HEK293 (cell line): ENCODE results near the gene NFE2L1.

Experiments
- CTCF ChIA-PET: fragments of 350-600 bp; formaldehyde crosslinking; extraction: SDS; loops from one replicate; lab custom pipeline; 2021; ENCODE audit warnings: antibody characterized with exemption; lab: Yijun Ruan, JAX
- POLR2A ChIA-PET: fragments of 300-600 bp; formaldehyde crosslinking; extraction: SDS; loops from one replicate; lab custom pipeline; 2020; ENCODE audit warnings: antibody characterized with exemption, inconsistent platforms; lab: Yijun Ruan, JAX
- H3K27ac ChIP-seq: fragments of 200-500 bp; sonication (Bioruptor generic); 2 replicates; pipeline ENCODE4 v1.5.1; 2014; ENCODE audit warnings: low read depth, low read length, control low read depth, inconsistent platforms; ENCODE audit errors: extremely low read depth
- H3K36me3 ChIP-seq, 2 experiments: fragments of 200-500 bp in 1 of 2; sonication (Bioruptor generic) in 1 of 2; 1 replicate in 1 of 2; 2 replicates in 1 of 2; pipeline ENCODE4 v1.5.1; 2014 to 2017; ENCODE audit warnings: inconsistent platforms in 2 of 2, low read length in 2 of 2; ENCODE audit not compliant: control insufficient read depth in 2 of 2, insufficient read depth in 1 of 2
- H3K4me1 ChIP-seq: fragments of 200-500 bp; sonication (Bioruptor generic); 2 replicates; pipeline ENCODE4 v1.5.1; 2014; ENCODE audit warnings: mild to moderate bottlenecking, low read length, inconsistent platforms; ENCODE audit not compliant: control insufficient read depth, insufficient read depth
- H3K4me3 ChIP-seq: 2 replicates; pipeline ENCODE4 v1.5.1; 2011; ENCODE audit warnings: low read depth, mild to moderate bottlenecking, control low read depth, low read length, moderate library complexity
- H3K9me3 ChIP-seq: fragments of 200-500 bp; sonication (Bioruptor generic); 2 replicates; pipeline ENCODE4 v1.5.1; 2014; ENCODE audit warnings: low read depth, low read length, inconsistent platforms; ENCODE audit not compliant: control insufficient read depth, insufficient read depth
- CTCF ChIP-seq: fragments of 450-650 bp; formaldehyde crosslinking; IDR thresholded peaks from 2 replicates; pipeline ENCODE4 v1.5.1; 2016; ENCODE audit warnings: missing biosample characterization, missing genetic modification characterization
- GLIS2 ChIP-seq: fragments of 450-650 bp; formaldehyde crosslinking; IDR thresholded peaks from 2 replicates; pipeline ENCODE4 v1.5.1; 2016; ENCODE audit warnings: missing biosample characterization, missing genetic modification characterization
- KLF10 ChIP-seq: fragments of 450-650 bp; IDR thresholded peaks from 2 replicates; pipeline ENCODE4 v1.5.1; 2018; ENCODE audit warnings: missing biosample characterization, mild to moderate bottlenecking, missing genetic modification characterization
- KLF16 ChIP-seq: fragments of 450-650 bp; formaldehyde crosslinking; IDR thresholded peaks from 2 replicates; pipeline ENCODE4 v1.5.1; 2017; ENCODE audit warnings: missing biosample characterization, missing genetic modification characterization
- KLF17 ChIP-seq: fragments of 450-650 bp; formaldehyde crosslinking; IDR thresholded peaks from 2 replicates; pipeline ENCODE4 v1.5.1; 2016; ENCODE audit warnings: missing biosample characterization, missing genetic modification characterization
- KLF7 ChIP-seq: fragments of 450-650 bp; formaldehyde crosslinking; IDR thresholded peaks from 2 replicates; pipeline ENCODE4 v1.5.1; 2016; ENCODE audit warnings: missing biosample characterization, missing genetic modification characterization, borderline replicate concordance
- PATZ1 ChIP-seq: fragments of 450-650 bp; formaldehyde crosslinking; IDR thresholded peaks from 2 replicates; pipeline ENCODE4 v1.5.1; 2016; ENCODE audit warnings: missing biosample characterization, missing genetic modification characterization
- PRDM1 ChIP-seq: fragments of 450-650 bp; formaldehyde crosslinking; IDR thresholded peaks from 2 replicates; pipeline ENCODE4; 2016; ENCODE audit warnings: missing biosample characterization, missing genetic modification characterization
- PRDM10 ChIP-seq: fragments of 450-650 bp; formaldehyde crosslinking; IDR thresholded peaks from 2 replicates; pipeline ENCODE4 v1.5.1; 2016; ENCODE audit warnings: missing biosample characterization, missing genetic modification characterization
- ZBTB44 ChIP-seq: fragments of 450-650 bp; IDR thresholded peaks from 2 replicates; pipeline ENCODE4 v1.5.1; 2018; ENCODE audit warnings: missing biosample characterization, mild to moderate bottlenecking, missing genetic modification characterization
- ZNF394 ChIP-seq: fragments of 450-650 bp; formaldehyde crosslinking; IDR thresholded peaks from 2 replicates; pipeline ENCODE4 v1.5.1; 2016; ENCODE audit warnings: missing biosample characterization, missing genetic modification characterization, mild to moderate bottlenecking, moderate library complexity, borderline replicate concordance
- ZNF449 ChIP-seq: fragments of 450-650 bp; formaldehyde crosslinking; IDR thresholded peaks from 2 replicates; pipeline ENCODE4 v1.5.1; 2017; ENCODE audit warnings: missing biosample characterization, mild to moderate bottlenecking, missing genetic modification characterization, moderate library complexity
- ZNF501 ChIP-seq: fragments of 450-650 bp; formaldehyde crosslinking; IDR thresholded peaks from 2 replicates; pipeline ENCODE4 v1.5.1; 2016; ENCODE audit warnings: missing biosample characterization, missing genetic modification characterization
- ZNF629 ChIP-seq: fragments of 450-650 bp; formaldehyde crosslinking; IDR thresholded peaks from 2 replicates; pipeline ENCODE4 v1.5.1; 2017; ENCODE audit warnings: missing biosample characterization, missing genetic modification characterization
- ZNF707 ChIP-seq: fragments of 450-650 bp; formaldehyde crosslinking; IDR thresholded peaks from 2 replicates; pipeline ENCODE4 v1.5.1; 2016; ENCODE audit warnings: missing biosample characterization, missing genetic modification characterization
- ZNF768 ChIP-seq: fragments of 450-650 bp; formaldehyde crosslinking; IDR thresholded peaks from 2 replicates; pipeline ENCODE4 v1.5.1; 2018; ENCODE audit warnings: missing biosample characterization, mild to moderate bottlenecking, missing genetic modification characterization

Gene NFE2L1

GRCh38 chr17:48025040-48025903 lies 22.9 kb upstream of the NFE2L1 start (continued):
- TF ChIP-seq CTCF (peak; percentile 86), KLF10 (tag by site-specific recombination) (peak; percentile 84; the same call in 1 of the 2 replicates), ZNF707 (tag by site-specific recombination) (no peak), PATZ1 (peak; percentile 89)

- CTCF ChIA-PET = interaction anchor here (0.6 to 7.9 kb wide), 58 partner anchors 10 to 762 kb away, joined by 3 to 197 read pairs (median 5); partner anchors contain the start of genes NFE2L1 and SNX11
- no peak for TF ChIP-seq PRDM1 (tag by site-specific recombination)
- 0 out of 2 replicates have a peak, but pooled peaks have one; percentile 37 for TF ChIP-seq KLF7
- peak; percentile 95 for TF ChIP-seq PRDM10 (tag by site-specific recombination)
Measured at GRCh38 chr17:48025904-48026501, 22.2 kb upstream of the NFE2L1 start.

GRCh38 chr17:48026502-48027321 lies 21.4 kb upstream of the NFE2L1 start:
- H3K27ac ChIP-seq = no peak overlapping the region
- no peak overlapping the region for H3K4me3 ChIP-seq
- no peaks in the 10 kb centered on the region for H3K9me3 ChIP-seq
- peaks cover 14% of the 10 kb centered on the region for H3K4me1 ChIP-seq
- no peaks in the 10 kb centered on the region for H3K36me3 ChIP-seq
- CTCF ChIA-PET = interaction anchor here (0.6 to 7.9 kb wide), 53 partner anchors 9 to 852 kb away, joined by 3 to 197 read pairs (median 4); partner anchors contain the start of genes NFE2L1 and SNX11
- POLR2A ChIA-PET = interaction anchor here (0.6 to 2.2 kb wide), 7 partner anchors 14 to 107 kb away, joined by 3 to 26 read pairs (median 4); partner anchors contain the start of gene NFE2L1
- peak; percentile 70; the same call in 1 of the 2 replicates for TF ChIP-seq ZNF501 (tag by site-specific recombination)
- TF ChIP-seq ZNF768 (tag by site-specific recombination) = no peak
- peak; percentile 65 for TF ChIP-seq GLIS2 (tag by site-specific recombination)
- peak; percentile 36; the same call in 1 of the 2 replicates for TF ChIP-seq ZNF394 (tag by site-specific recombination)
- TF ChIP-seq ZBTB44 (tag by site-specific recombination) = peak; percentile 91
- TF ChIP-seq KLF16 = peak; percentile 70
- peak; percentile 94 for TF ChIP-seq ZNF449
- peak; percentile 87 for TF ChIP-seq KLF17 (tag by site-specific recombination)
- TF ChIP-seq ZNF629 = 0 out of 2 replicates have a peak, but pooled peaks have one; percentile 33

More at GRCh38 chr17:48025904-48026501, 22.2 kb upstream of the NFE2L1 start:
- no peak overlapping the region for H3K4me3 ChIP-seq
- peaks cover 14% of the 10 kb centered on the region for H3K4me1 ChIP-seq
- no peak overlapping the region for H3K27ac ChIP-seq
- H3K36me3 ChIP-seq = no peaks in the 10 kb centered on the region
- POLR2A ChIA-PET = interaction anchor here (1.0 to 2.2 kb wide), 8 partner anchors 10 to 104 kb away, joined by 3 to 26 read pairs (median 6); partner anchors contain the start of gene NFE2L1
- no peaks in the 10 kb centered on the region for H3K9me3 ChIP-seq
